GM18526 (cell line): ENCODE measurements around the gene SLC25A36.

Experiments used
- POLR2A ChIP-seq: IDR thresholded peaks from 3 replicates; pipeline ENCODE4 v1.6.1; 2011; ENCODE audit not compliant: insufficient read length; ENCODE audit errors: extremely low read depth

Gene SLC25A36

DNA sequence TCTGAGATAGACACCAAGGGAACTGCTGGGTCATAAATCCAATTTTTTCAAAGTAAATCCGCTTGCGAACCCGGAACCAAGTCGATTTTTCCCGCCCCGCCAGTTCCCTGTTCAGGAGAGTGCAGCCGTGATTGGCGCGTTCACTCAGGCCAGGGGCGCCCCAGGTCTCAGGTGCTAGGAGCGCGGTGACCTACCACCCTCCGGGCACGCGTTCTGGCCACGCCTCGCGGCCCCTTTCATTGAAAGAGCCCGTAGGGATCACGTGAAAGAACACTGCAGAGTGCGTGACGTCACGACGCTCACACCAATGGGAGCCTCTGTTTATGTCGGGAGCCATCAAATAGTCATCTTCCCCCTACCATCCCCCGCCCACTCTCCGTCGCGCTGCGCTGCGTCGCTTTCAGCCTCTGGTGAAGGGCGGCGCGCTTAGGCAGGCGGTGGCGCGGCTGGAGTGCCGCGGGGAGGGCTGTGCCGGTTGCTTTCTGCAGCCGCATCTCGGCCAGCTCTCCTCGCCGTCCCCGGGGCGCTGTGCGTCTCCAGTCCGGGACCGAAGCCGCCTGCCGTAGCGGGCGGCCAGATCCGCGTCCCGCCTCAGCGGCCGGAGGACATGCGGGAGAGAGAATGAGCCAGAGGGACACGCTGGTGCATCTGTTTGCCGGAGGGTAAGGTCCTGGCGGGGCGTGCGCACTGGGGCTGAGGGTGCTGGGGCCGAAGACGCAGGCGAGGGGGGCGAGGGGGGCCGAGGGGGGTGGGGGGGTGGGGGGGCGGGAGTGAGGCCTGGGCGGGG is at the start of gene SLC25A36:
Gene SLC25A36 (plus strand): TSS at position 403 of the 787 bp plus-strand sequence. CDS start 219 bp downstream, at position 622.
- TF ChIP-seq POLR2A = peak; percentile 82

- no peak for TF ChIP-seq POLR2A
Measured at GRCh38 chr3:140896997-140897396, 44.6 kb upstream of the SLC25A36 start.

DNA sequence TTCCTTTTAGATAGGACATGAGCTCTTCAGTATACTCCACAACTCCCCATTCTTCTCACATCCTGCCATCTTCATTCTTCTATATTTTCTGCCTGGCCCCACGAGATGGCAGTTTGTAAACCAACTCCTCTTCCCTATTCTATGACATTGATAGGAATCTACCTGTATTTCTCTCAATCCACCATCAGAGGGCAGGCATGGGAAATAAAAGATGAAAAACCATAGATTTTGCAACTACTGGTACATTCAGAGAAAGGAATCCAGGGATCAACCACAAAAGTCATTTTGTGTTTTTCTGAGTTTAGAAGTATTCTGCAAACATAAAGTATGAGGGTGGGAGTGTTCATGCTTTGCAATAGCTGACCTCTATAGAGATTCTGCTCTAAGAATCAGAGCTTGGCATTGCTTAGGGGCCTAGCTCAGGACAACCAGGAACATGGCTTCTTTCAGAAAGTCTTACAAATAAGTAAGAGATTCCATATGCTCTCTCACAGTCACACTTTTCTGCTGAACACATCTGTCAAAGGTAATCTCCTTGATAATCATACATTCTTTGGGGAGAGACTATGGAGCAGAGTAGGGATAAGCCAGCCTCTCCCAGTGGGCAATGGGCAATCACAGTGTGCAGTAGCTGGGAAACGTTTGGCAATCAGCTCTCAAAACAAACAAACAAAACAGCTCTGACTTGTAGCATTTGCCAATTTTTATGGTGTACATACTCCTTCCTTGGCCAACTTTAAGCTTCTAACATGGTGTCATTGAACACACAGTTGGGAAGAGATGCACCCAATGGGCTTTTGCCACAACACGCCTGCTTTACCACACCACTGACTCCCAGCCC is 43.1 kb upstream of the SLC25A36 start:
- TF ChIP-seq POLR2A = no peak

DNA sequence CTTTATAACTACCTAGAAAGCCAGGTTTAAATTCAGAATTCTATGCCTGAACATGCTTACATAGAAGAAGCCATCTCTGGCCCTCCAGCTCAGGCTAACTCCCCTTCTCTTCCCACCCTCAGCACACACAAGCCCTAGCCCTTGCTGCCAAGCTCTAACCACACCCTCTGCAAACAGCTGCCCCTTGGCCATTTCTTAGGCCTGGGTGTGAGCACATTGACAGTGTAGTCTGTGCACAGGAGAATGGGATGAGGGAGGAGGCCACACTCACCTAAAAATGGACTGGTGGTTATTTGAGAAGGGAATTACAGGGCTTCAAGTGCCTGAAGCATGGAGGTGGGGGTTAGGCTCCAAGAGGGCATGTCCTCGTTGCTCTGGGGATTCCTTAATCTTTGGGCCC is 42.3 kb upstream of the SLC25A36 start:
- no peak for TF ChIP-seq POLR2A

GRCh38 chr3:140902791-140903190 is 38.8 kb upstream of the SLC25A36 start:
- no peak for TF ChIP-seq POLR2A

GRCh38 chr3:140903196-140903595 is 38.4 kb upstream of the SLC25A36 start:
- TF ChIP-seq POLR2A = no peak

- no peak for TF ChIP-seq POLR2A
Measured at GRCh38 chr3:140904521-140904920, 37.1 kb upstream of the SLC25A36 start.

DNA sequence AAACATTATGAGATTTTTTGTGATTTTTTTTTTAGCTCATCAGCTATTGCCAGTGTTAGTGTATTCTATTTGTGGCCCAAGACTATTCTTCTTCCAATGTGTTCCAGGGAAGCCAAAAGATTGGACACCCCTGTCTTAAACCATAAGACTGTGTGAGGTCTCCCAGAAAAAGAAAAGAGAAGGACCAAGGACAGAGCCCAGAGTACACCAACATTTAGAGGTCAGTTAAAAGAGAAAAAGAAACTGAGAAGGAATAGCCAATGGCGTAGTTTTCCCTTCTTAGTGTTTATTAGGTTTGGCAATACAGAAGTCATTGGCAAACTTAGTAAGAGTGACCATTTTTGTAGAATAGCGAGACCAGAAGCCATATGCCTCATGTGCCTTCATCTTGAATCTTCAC is 36.1 kb upstream of the SLC25A36 start:
- TF ChIP-seq POLR2A = no peak

DNA sequence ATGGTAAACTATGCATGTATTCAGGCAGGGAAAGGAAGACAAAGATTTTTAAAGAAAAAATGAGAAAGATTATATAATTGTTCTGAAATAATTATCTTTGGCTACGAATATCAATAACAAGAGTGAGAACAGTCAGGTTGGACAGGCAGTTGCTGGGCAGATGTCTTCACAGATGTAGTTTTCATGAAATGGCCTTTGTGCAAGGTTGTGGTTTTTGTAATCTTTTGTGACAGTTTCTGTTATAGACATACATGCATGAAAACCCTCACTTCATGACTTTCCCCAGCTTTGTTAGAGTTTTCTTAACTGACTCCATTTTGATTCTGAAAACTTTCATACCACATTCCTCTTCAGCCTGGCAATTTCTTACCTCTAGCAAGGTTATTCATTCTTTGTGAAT is 34.9 kb upstream of the SLC25A36 start:
- no peak for TF ChIP-seq POLR2A

GRCh38 chr3:140910860-140911259 is 30.8 kb upstream of the SLC25A36 start:
- no peak for TF ChIP-seq POLR2A

DNA sequence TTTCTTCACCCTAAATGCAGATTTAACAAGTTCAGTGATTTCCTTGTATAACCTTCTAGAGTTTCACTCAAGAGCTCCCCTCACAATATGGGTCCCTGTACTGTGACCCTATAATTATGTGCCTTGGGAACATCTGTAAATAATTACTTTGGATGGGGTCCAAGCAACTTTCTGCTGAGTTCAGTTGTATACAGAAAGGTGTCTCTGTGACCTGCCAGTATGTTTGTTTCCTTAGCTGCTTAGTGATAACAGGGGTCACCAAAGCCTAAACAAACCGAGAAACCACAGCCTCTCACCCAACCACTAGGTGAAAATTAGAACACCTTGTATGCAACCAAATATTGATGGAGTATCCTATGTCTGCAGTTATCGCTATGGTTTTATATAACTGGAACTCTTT is 29.8 kb upstream of the SLC25A36 start:
- no peak for TF ChIP-seq POLR2A

DNA sequence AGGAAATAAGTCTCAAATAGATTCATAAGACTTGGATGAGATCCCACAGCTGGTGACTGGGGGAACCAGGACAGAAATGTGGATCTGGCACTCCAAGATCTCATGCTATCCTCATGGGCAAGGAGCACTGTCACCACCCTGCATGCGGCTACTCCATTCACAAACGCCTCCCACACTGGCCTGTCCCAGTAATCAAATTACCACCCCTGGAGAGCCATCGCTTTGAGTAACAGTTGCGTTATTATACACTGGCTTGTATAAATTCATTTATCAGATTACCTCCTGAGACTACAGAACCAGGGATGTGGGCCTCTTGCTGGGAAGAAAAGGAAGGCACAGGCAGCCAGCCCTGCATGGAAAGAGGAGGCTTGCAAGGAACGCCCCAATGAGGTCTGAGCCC is 27.9 kb upstream of the SLC25A36 start:
- no peak for TF ChIP-seq POLR2A

DNA sequence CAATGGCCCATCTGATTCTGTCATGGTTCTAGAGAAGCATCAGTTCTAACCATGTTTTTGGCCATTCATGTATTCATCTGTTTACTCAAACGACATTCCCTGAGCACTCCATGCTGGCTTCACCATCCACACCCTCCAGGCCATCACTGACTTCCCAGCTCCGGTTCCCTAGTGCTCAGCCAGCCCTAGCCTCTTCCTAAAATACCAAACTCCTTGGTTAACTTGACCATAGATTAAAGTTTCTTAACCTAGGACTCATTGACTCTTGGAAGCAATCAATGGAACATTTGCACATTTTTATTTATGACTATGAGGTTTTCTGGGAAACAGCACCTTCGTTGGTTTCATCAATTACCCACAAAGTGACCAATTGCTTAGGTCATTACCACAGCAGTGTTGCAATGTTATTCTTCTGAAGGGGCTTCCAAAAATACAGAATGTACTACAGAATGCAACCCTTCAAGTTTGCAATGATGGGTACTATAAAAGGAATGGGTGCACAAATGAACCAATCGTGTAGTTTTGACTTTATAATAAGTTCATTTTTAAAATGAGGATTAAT is 27.2 kb upstream of the SLC25A36 start:
- no peak for TF ChIP-seq POLR2A

- TF ChIP-seq POLR2A = no peak
Measured at GRCh38 chr3:140916603-140917002, 25.0 kb upstream of the SLC25A36 start.

- no peak for TF ChIP-seq POLR2A
Measured at GRCh38 chr3:140917772-140918171, 23.9 kb upstream of the SLC25A36 start.

- TF ChIP-seq POLR2A = no peak
Measured at GRCh38 chr3:140920029-140920428, 21.6 kb upstream of the SLC25A36 start.
